HUES64 (cell line): Measurements from ENCODE around the gene ZNF285. TPM values are rescaled to one million over a fixed set of nuclear protein-coding genes. Genes with fewer than 3 reads are reported as not detected.
A peak's percentile ranks its signal among the peaks of the same experiment; 100 is the strongest.
"Not testable (repeated sequence)": the region's sequence is repeated elsewhere in the genome, so short reads cannot be mapped to it uniquely, and the experiment has no call there.

Experiments used
- H3K27ac ChIP-seq: 2 replicates; pipeline ENCODE4 v1.7.0; 2013; ENCODE audit warnings: low read depth, low read length, inconsistent platforms
- H3K27me3 ChIP-seq: 2 replicates; pipeline ENCODE4 v1.6.1; 2013; ENCODE audit warnings: mild to moderate bottlenecking, low read length; ENCODE audit not compliant: insufficient read depth
- H3K36me3 ChIP-seq: 2 replicates; pipeline ENCODE4 v1.6.1; 2013; ENCODE audit warnings: mild to moderate bottlenecking, low read length; ENCODE audit not compliant: insufficient read depth
- H3K4me1 ChIP-seq: 2 replicates; pipeline ENCODE4 v1.6.1; 2013; ENCODE audit warnings: mild to moderate bottlenecking, low read length, moderate library complexity; ENCODE audit not compliant: insufficient read depth
- H3K4me3 ChIP-seq: 2 replicates; pipeline ENCODE4 v1.5.1; 2013; ENCODE audit warnings: mild to moderate bottlenecking, low read length, moderate library complexity
- H3K9ac ChIP-seq: 2 replicates; pipeline ENCODE4 v1.6.1; 2013; ENCODE audit warnings: mild to moderate bottlenecking, low read depth, low read length
- H3K9me3 ChIP-seq: 2 replicates; pipeline ENCODE4 v1.6.1; 2013; ENCODE audit warnings: low read depth, low read length; ENCODE audit not compliant: insufficient read depth
- WGBS: fragments of 150-250, 120-280 bp; methylation state at CpG from one replicate; pipeline ENCODE4 v1.1.7; 2013; ENCODE audit warnings: missing lambda C conversion rate; 5-methylcytosine and 5-hydroxymethylcytosine counted together
- polyA plus RNA-seq, 2 experiments: library from polyadenylated mRNA; stranded (reverse); fragments of 50-300 nt; gene quantifications; one replicate each; pipeline ENCODE4 v1.2.3, GENCODE V29; 2013

Gene ZNF285
- polyA plus RNA-seq (2013, experiment 1 of 2), result 1.8 TPM
- 2.0 TPM for polyA plus RNA-seq (2013, experiment 2 of 2)

DNA sequence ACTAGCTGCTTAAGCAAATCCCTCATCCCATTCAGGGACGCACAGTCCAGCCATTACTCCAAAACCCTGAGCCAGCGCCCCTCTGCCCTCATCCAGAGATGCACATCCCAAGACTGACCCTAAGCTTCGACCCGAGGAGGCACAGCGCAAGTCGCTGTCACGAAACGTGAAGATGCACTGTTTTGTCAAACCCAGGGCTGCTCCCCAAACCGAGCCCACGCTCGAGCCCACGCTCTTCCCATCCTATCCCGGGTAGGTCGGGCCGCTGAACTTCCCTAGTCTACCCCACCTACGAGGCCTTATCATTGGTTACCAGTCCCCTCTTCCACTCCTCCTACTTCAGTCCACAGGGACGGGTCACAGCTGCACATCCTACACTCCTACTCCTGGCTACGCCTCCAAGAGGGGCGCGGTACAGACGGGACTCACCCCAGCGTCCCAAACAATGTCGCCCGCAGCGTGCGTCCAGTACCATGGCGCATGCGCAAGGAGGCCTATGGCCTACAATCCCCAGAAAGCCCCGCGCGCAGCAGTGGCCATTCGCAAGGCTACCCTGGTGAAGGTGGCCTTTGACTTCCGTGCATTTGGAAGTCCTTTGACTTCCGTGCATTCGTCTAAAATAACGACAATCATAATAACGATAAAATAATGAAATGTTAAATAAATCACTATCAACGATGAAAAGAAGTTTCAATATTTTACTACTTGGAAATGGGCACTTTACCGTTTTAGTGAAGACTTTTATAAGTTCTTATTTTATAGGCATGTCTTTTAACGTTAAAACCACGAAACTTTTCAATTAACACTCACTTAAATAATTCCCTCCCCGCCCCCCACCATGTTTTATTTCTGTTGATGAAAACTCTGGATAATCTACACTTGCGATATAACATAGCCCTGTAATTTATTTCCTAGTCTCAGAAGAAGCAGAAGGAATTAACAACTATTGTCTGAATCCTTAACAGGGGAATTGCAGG, at the start of gene ZNF285:
TSS of gene ZNF285 (minus strand) at position 470 of the 977 bp plus-strand sequence. CDS start 4,395 bp downstream, outside the sequence.
- WGBS, result 8% methylated on average over 37 of the region's 43 CpGs
- Histone ChIP-seq H3K9ac (peak within 1 kb of the TSS; percentile 54), H3K36me3 (no peaks in the 10 kb centered on the region), H3K4me1 (no peaks in the 10 kb centered on the region), H3K9me3 (peaks cover 24% of the 10 kb centered on the region; the same call in 1 of the 2 replicates), H3K4me3 (peak within 1 kb of the TSS; percentile 81), H3K27me3 (no peaks in the 10 kb centered on the region), H3K27ac (no peak within 1 kb of the TSS)

DNA sequence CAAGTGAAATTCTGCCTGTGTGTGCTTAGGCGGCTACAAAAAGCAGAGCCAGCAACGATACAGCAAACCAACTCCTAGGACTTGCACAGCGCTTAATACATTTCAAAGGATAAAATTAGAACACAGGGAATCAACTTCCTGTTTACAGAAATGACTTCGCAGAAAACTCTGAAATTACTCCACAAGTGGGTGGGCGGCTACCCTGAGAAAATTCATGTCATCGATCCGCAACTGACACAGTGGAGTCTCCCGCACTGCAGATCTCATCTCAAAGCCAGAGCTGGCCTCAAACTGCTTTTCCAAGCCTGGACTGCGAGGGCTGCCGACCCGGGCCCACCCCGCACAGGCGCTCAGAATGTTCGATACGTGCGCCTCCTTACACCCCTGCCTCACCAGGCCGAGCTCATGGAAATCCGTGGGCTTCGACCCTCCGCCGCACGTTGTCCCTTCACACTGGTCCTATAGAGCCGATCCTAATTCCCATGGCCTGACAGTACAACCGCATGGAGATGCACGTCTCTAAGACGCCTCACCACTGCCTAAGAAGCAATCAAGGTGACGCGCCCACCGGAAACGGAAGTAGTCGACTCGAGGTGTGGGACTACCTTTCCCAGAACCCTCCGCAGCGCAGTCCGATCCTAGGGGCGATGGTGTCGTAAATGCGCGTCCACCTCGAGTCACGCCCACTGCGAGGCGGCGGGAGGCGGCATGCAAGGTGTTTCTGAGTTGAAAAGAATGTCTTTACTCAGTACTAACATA, 46.7 kb upstream of the ZNF285 start, which contains the start of gene ZNF229:
TSS of gene ZNF229 (minus strand) at position 557 of the 759 bp plus-strand sequence. CDS start 5,625 bp downstream, outside the sequence.
- Histone ChIP-seq H3K27me3 (no peaks in the 10 kb centered on the region), H3K4me1 (no peaks in the 10 kb centered on the region), H3K4me3 (peak within 1 kb of the TSS; percentile 77), H3K36me3 (peaks cover 26% of the 10 kb centered on the region; the same call in 1 of the 2 replicates), H3K9me3 (peaks cover 45% of the 10 kb centered on the region), H3K27ac (no peak within 1 kb of the TSS), H3K9ac (peak within 1 kb of the TSS; percentile 66)
- WGBS, result 33% methylated on average over 45 of the region's 45 CpGs

- Histone ChIP-seq H3K4me1 (no peaks in the 10 kb centered on the region), H3K27me3 (no peaks in the 10 kb centered on the region), H3K9me3 (peaks cover 34% of the 10 kb centered on the region), H3K36me3 (peaks cover 45% of the 10 kb centered on the region), H3K9ac (no peak overlapping the region), H3K27ac (no peak overlapping the region), H3K4me3 (no peak overlapping the region)
- 92% methylated on average over 3 of the region's 3 CpGs for WGBS
Observed at GRCh38 chr19:44438441-44438840, 37.0 kb upstream of the ZNF285 start.

GRCh38 chr19:44435441-44435840, 34.0 kb upstream of the ZNF285 start:
- Histone ChIP-seq H3K4me1 (no peaks in the 10 kb centered on the region), H3K27ac (no peak overlapping the region), H3K4me3 (no peak overlapping the region), H3K36me3 (peaks cover 45% of the 10 kb centered on the region), H3K27me3 (no peaks in the 10 kb centered on the region), H3K9ac (no peak overlapping the region), H3K9me3 (peaks cover 59% of the 10 kb centered on the region)
- WGBS, result 95% methylated on average over 2 of the region's 2 CpGs

GRCh38 chr19:44430956-44431355, 29.5 kb upstream of the ZNF285 start:
- H3K4me1 ChIP-seq, result no peaks in the 10 kb centered on the region
- H3K27ac ChIP-seq, result no peak overlapping the region
- peaks cover 58% of the 10 kb centered on the region for H3K36me3 ChIP-seq
- H3K9ac ChIP-seq, result no peak overlapping the region
- H3K4me3 ChIP-seq, result no peak overlapping the region
- 88% methylated on average over 1 of the region's 1 CpG for WGBS
- no peaks in the 10 kb centered on the region for H3K27me3 ChIP-seq
- H3K9me3 ChIP-seq, result peaks cover 89% of the 10 kb centered on the region

DNA sequence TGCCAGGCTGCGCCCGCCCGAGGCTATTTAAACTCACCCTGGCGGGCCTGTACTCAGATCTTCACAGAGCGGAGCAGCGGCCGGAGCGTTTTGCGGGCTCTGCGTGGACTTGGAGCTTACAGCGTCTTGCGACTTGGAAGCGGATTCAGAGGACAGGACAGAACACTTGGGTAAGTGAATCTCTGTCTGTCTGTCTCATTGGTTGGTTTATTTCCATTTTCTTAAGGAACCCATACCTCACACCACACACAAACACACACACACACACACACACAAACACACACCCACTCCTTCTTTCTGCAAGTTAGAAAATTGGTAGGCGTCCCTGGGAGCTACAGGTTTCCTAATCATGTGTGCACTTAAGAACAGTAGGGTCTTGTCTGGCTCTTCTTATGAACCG, 14.1 kb upstream of the ZNF285 start:
- H3K27ac ChIP-seq, H3K9ac ChIP-seq, H3K36me3 ChIP-seq, H3K4me1 ChIP-seq, H3K4me3 ChIP-seq, H3K27me3 ChIP-seq: not testable (repeated sequence)
- WGBS, result 85% methylated on average over 2 of the region's 15 CpGs
- H3K9me3 ChIP-seq, result peaks cover 61% of the 10 kb centered on the region

- H3K27me3 ChIP-seq, H3K9ac ChIP-seq, H3K4me1 ChIP-seq, H3K36me3 ChIP-seq, H3K27ac ChIP-seq, H3K4me3 ChIP-seq: not testable (repeated sequence)
- WGBS, result 93% methylated on average over 2 of the region's 4 CpGs
- peaks cover 12% of the 10 kb centered on the region; the same call in 1 of the 2 replicates for H3K9me3 ChIP-seq
Observed at GRCh38 chr19:44389268-44389667, 12.1 kb downstream of the ZNF285 start.

- H3K27ac ChIP-seq, result no peak overlapping the region
- H3K36me3 ChIP-seq, result no peaks in the 10 kb centered on the region
- peaks cover 36% of the 10 kb centered on the region for H3K9me3 ChIP-seq
- no peaks in the 10 kb centered on the region for H3K4me1 ChIP-seq
- no peak overlapping the region for H3K4me3 ChIP-seq
- WGBS, result 0% methylated on average over 1 of the region's 2 CpGs
- no peak overlapping the region for H3K9ac ChIP-seq
- no peaks in the 10 kb centered on the region for H3K27me3 ChIP-seq
Observed at GRCh38 chr19:44374789-44375188, 26.6 kb downstream of the ZNF285 start.

- 86% methylated on average over 20 of the region's 20 CpGs for WGBS
- H3K27ac ChIP-seq, result no peak overlapping the region
- no peak overlapping the region for H3K9ac ChIP-seq
- H3K4me3 ChIP-seq, result no peak overlapping the region
- no peaks in the 10 kb centered on the region for H3K36me3 ChIP-seq
- H3K9me3 ChIP-seq, result peaks cover 28% of the 10 kb centered on the region
- H3K27me3 ChIP-seq, result no peaks in the 10 kb centered on the region
- H3K4me1 ChIP-seq, result no peaks in the 10 kb centered on the region
Observed at GRCh38 chr19:44371815-44372480, 29.5 kb downstream of the ZNF285 start.

DNA sequence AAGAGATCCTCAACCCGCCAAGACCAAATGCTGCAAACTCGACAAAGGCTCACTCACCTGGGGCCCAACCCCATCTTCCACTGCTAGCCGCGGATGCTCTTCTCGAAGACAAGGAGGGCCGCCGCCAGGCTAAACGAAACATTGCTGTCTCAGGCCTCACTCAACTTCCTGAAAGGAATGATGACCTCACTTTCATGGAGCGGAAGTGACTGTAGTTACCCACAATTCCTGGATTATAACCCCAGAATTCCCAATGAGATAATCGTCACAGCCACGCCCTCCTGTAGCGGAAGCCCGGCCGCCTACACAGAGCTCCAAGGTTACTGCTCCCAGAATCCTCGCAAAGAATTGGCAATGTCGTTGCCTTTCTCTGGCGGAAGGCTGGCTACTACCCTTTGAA, 34.4 kb downstream of the ZNF285 start:
- Histone ChIP-seq H3K4me1 (no peaks in the 10 kb centered on the region), H3K9ac (no peak overlapping the region), H3K36me3 (no peaks in the 10 kb centered on the region), H3K27me3 (no peaks in the 10 kb centered on the region), H3K9me3 (no peaks in the 10 kb centered on the region), H3K4me3 (no peak overlapping the region), H3K27ac (no peak overlapping the region)
- WGBS, result 87% methylated on average over 17 of the region's 17 CpGs
